Choroid plexus epithelial cell (primary cell): ENCODE measurements around the gene ARRB2.

Experiments used
- DNase-seq: peaks from one replicate; pipeline ENCODE4 v3.0.0-alpha.2; 2010; ENCODE audit warnings: low read depth
- H3K4me3 ChIP-seq: 2 replicates; pipeline ENCODE4 v1.5.1; 2011; ENCODE audit warnings: low read depth, mild to moderate bottlenecking, control low read depth, low read length, moderate library complexity
- CTCF ChIP-seq: conservative IDR thresholded peaks from 2 replicates; pipeline ENCODE4 v1.5.1; 2011; ENCODE audit warnings: low read depth, mild to moderate bottlenecking, control low read depth, inconsistent platforms, low read length, moderate library complexity

The ARRB2 gene

GRCh38 chr17:4742629-4743028, 32.2 kb downstream of the ARRB2 start:
- TF ChIP-seq CTCF = no peak

GRCh38 chr17:4743216-4743615, 32.8 kb downstream of the ARRB2 start:
- no peak overlapping the region for H3K4me3 ChIP-seq
- DNase-seq = no peak
- no peak for TF ChIP-seq CTCF

More at GRCh38 chr17:4742629-4743028, 32.2 kb downstream of the ARRB2 start:
- H3K4me3 ChIP-seq = no peak overlapping the region
- no peak for DNase-seq

GRCh38 chr17:4743898-4744297, 33.5 kb downstream of the ARRB2 start:
- TF ChIP-seq CTCF = no peak
- no peak overlapping the region for H3K4me3 ChIP-seq
- DNase-seq = no peak

- peak; percentile 17 for TF ChIP-seq CTCF
- no peak for DNase-seq
- H3K4me3 ChIP-seq = no peak overlapping the region
These were observed 34.9 kb downstream of the ARRB2 start for GRCh38 chr17:4744999-4745969.

- TF ChIP-seq CTCF = no peak
- no peak overlapping the region for H3K4me3 ChIP-seq
- DNase-seq = no peak
These were observed 37.4 kb downstream of the ARRB2 start for GRCh38 chr17:4747847-4748246.

- no peak for TF ChIP-seq CTCF
- DNase-seq = no peak
- no peak overlapping the region for H3K4me3 ChIP-seq
These were observed 38.3 kb downstream of the ARRB2 start for GRCh38 chr17:4748686-4749085.

GRCh38 chr17:4750606-4751005, 40.2 kb downstream of the ARRB2 start:
- no peak for DNase-seq
- no peak overlapping the region for H3K4me3 ChIP-seq
- no peak for TF ChIP-seq CTCF
